T-helper 22 cell (primary cell): ENCODE measurements around the gene AKT1.
"Not testable (repeated sequence)": the region's sequence is repeated elsewhere in the genome, so short reads cannot be mapped to it uniquely, and the experiment has no call there.

ENCODE experiments used
- DNase-seq: peaks from one replicate; pipeline ENCODE4 v3.0.0-alpha.2; 2020; ENCODE audit warnings: low read depth

AKT1 gene

GRCh38 chr14:104738375-104739019 lies 57.1 kb downstream of the AKT1 start:
- no peak for DNase-seq

GRCh38 chr14:104735830-104736642 lies 59.5 kb downstream of the AKT1 start:
- no peak for DNase-seq

- no peak for DNase-seq
Observed at GRCh38 chr14:104734991-104735779, 60.4 kb downstream of the AKT1 start.

GRCh38 chr14:104734601-104734990 lies 61.0 kb downstream of the AKT1 start:
- DNase-seq, result no peak

GRCh38 chr14:104734051-104734587 lies 61.4 kb downstream of the AKT1 start:
- DNase-seq, result no peak

- DNase-seq, result no peak
Observed at GRCh38 chr14:104732931-104733681, 62.4 kb downstream of the AKT1 start.

- no peak for DNase-seq
Observed at GRCh38 chr14:104732355-104732804, 63.2 kb downstream of the AKT1 start.

GRCh38 chr14:104731320-104732294 lies 63.9 kb downstream of the AKT1 start:
- no peak for DNase-seq

GRCh38 chr14:104730487-104730886 lies 65.1 kb downstream of the AKT1 start:
- no peak for DNase-seq

- no peak for DNase-seq
Observed at GRCh38 chr14:104729835-104730181, 65.7 kb downstream of the AKT1 start.

- DNase-seq, result not testable (repeated sequence)
Observed at GRCh38 chr14:104729176-104729834, 66.2 kb downstream of the AKT1 start.

GRCh38 chr14:104728631-104729030 lies 66.9 kb downstream of the AKT1 start:
- DNase-seq, result no peak

GRCh38 chr14:104726600-104727451 lies 68.7 kb downstream of the AKT1 start:
- DNase-seq, result no peak

- no peak for DNase-seq
Observed at GRCh38 chr14:104725772-104726548, 69.6 kb downstream of the AKT1 start.

GRCh38 chr14:104724981-104725771 lies 70.4 kb downstream of the AKT1 start:
- no peak for DNase-seq

GRCh38 chr14:104724407-104724980 lies 71.1 kb downstream of the AKT1 start:
- no peak for DNase-seq
